Measurements from ENCODE around the gene SCAF8. TPM values are rescaled to one million over a fixed set of nuclear protein-coding genes. Genes with fewer than 3 reads are reported as not detected.

Gene SCAF8
- total RNA-seq, 1 donor from 2014 or later: 39.4 TPM

DNA sequence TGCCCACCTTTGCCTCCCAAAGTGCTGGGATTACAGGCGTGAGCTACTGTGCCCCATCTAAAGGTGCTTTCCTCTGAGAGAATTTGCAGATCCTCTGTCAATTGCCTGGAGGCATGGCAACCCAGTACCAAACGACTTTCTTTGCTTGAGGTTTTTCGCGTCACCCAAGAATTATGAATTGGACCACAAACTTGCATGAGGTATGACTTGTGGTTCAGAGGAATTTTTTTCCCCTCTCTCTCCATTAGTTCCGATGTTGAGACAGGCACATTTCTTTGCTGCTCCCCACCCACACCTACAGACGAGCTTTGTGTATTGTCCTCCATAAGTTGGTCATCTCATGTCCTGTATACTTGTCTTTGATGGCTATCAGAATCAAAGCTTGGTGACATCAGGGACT is 11.8 kb upstream of the SCAF8 start:
- TF ChIP-seq CTCF (IDR thresholded peaks at IDR 0.05): no peak
- DNase-seq: no peak
- H3K9me3 ChIP-seq: peaks cover 5% of the 10 kb centered on the region
- intact Hi-C loops (cut with DNase I): no loop called here
- no peaks in the 10 kb centered on the region for H3K4me1 ChIP-seq
- H3K4me3 ChIP-seq: no peak overlapping the region
- H3K36me3 ChIP-seq: no peaks in the 10 kb centered on the region
- no peak overlapping the region for H3K27ac ChIP-seq
- no peak for ATAC-seq
- no peaks in the 10 kb centered on the region for H3K27me3 ChIP-seq (ENCODE audit: low read depth)

- intact Hi-C loops (cut with DNase I): no loop called here
- Histone ChIP-seq H3K27ac (no peak overlapping the region), H3K36me3 (no peaks in the 10 kb centered on the region)
Observed at GRCh38 chr6:154726887-154727286, 6.3 kb upstream of the SCAF8 start.

DNA sequence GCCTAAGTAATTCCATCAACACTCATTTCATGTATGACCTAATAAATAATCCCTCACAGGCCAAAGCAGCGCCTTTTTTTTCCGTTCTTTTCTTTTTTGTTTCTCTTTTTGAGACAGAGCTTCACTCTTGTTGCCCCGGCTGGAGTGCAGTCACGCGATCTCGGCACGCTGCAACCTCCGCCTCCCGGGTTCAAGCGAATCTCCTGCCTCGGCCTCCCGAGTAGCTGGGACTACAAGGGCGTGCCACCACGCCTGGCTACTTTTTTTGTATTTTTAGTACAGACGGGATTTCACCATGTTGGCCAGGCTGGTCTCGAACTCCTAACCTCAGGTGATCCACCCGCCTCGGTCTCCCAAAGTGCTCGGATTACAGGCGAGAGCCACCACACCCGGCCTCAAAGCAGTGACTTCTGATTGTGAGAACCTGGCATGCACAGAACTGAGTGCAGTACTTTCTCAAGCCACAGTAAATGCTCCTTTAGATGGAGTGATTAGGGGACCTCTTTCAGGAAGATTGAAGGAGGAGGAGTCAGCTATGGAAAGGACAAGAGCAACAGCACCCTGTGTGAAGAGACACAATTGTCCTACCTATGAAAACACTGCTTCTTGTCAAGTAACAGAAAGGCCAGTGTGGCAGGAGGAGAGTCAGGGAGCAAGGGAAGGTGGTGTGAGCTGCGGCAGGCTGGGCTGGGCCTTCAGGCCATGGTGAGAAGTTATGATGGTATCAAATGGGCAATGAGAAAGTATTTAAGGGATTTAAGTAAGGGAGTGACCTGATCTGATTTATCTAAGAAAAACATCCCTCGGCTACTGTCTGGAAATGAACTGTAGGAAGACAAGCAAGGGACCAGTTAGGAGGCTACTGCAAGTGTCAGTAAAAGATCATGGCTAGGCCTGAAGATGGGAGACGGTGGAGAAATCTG is 1.7 kb upstream of the SCAF8 start:
- Histone ChIP-seq H3K27ac (no peak overlapping the region), H3K9me3 (no peaks in the 10 kb centered on the region), H3K27me3 (ENCODE audit: low read depth) (no peaks in the 10 kb centered on the region), H3K4me3 (no peak overlapping the region), H3K4me1 (peaks cover 31% of the 10 kb centered on the region), H3K36me3 (no peaks in the 10 kb centered on the region)
- ATAC-seq (no peak), DNase-seq (no peak)
- no peak for TF ChIP-seq CTCF (IDR thresholded peaks at IDR 0.05)
- intact Hi-C loops (cut with DNase I): no loop called here

More at GRCh38 chr6:154726887-154727286, 6.3 kb upstream of the SCAF8 start:
- DNase-seq (no peak), ATAC-seq (no peak)
- H3K4me3 ChIP-seq: no peak overlapping the region
- H3K4me1 ChIP-seq: peaks cover 1% of the 10 kb centered on the region
- no peak for TF ChIP-seq CTCF (IDR thresholded peaks at IDR 0.05)
- H3K9me3 ChIP-seq: no peaks in the 10 kb centered on the region
- H3K27me3 ChIP-seq (ENCODE audit: low read depth): no peaks in the 10 kb centered on the region

DNA sequence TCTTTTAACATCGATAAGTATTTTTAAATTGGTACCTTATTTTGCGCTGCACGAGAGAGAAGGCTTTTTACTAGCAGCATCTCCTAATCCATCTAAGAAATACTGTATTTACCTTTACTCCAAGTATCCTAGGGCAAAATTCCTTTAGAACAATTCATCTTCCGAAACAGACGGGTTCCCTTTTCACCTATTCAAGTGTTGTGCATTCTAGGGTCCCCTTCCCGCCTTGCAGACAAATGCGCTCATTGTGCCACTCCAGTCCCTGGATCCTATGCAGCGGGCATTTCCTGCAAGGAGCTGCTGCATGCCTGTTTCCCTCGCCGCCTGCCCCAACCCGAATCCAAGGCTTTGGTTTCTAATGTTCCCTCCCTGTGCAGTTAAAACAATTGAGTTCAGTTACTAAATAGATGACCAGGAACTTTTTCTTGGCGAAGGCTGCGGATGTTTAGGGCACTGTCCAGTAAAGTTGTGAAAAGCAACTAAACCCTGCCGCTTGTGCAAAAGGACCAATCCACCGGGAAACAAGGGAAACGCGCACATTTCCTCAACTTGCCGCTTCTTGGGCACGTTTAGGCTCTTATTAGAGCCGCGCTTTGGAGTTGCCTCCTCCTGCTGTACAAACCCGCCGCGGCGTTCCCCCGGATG is 556 bp upstream of the SCAF8 start:
- H3K27me3 ChIP-seq (ENCODE audit: low read depth): no peaks in the 10 kb centered on the region
- H3K36me3 ChIP-seq: no peaks in the 10 kb centered on the region
- H3K4me3 ChIP-seq: peak overlapping the region; percentile 95
- H3K27ac ChIP-seq: peak overlapping the region; percentile 100
- ATAC-seq: no peak
- TF ChIP-seq CTCF (IDR thresholded peaks at IDR 0.05): no peak
- H3K4me1 ChIP-seq: peaks cover 41% of the 10 kb centered on the region
- no peaks in the 10 kb centered on the region for H3K9me3 ChIP-seq
- intact Hi-C loops (cut with DNase I): no loop called here
- DNase-seq: no peak

DNA sequence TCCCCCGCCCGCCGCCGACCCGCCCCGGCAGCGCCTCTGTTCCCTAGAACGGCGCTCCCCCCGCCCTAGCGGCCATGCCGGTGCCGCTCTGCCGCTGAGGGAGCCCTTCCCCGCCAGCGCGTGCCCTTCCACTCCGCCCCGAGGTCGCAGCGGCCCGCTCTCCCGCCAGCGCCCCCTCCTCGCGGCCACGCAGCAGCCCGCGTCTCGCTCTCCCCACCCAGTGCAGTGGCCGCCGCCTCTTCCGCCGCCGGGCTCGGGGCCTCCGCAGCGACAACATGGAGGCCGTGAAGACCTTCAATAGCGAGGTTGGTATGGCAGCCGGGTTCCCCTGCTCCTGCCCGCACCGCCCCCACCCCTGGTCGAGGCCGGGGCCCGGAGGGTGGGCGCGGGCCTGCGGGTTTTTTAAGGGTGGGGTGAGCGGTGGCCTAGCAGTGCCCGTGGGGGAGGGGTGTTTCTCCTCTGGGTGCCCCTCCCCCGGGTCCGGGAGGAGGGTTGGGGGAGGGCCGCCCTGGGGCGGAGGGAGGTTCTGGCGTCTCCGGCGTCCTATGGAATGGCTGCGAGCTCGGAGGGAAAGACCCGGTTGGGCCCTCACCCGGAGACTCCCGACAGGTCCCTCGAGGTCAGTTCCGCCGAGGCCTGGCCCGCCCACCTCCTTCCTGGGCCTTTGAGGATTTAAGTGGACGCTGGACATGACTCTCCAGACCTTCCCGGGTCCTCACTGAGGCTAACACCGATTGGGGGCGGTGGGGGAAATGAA is 588 bp downstream of the SCAF8 start:
- peak; percentile 98 for DNase-seq
- Histone ChIP-seq H3K9me3 (no peaks in the 10 kb centered on the region), H3K4me1 (peaks cover 52% of the 10 kb centered on the region), H3K27me3 (ENCODE audit: low read depth) (no peaks in the 10 kb centered on the region), H3K36me3 (no peaks in the 10 kb centered on the region), H3K4me3 (peak overlapping the region; percentile 95), H3K27ac (peak overlapping the region; percentile 100)
- TF ChIP-seq CTCF (IDR thresholded peaks at IDR 0.05): no peak
- ATAC-seq: peak; percentile 97 to 98
- intact Hi-C loops (cut with DNase I): no loop called here

Measured in lower lobe of right lung (tissue), 2 donors.